HG02973 (cell line): Measurements from ENCODE around the gene MACROD1.

Source experiments
- ATAC-seq: cut with Tn5 transposase; IDR thresholded peaks from one replicate; pipeline ENCODE4 v1.9.1; 2021; ENCODE audit warnings: moderate library complexity; ENCODE audit not compliant: unreplicated experiment

Gene MACROD1

GRCh38 chr11:64003807-64004589 is 161.9 kb downstream of the MACROD1 start:
- ATAC-seq: no peak

- ATAC-seq: no peak
Measured at GRCh38 chr11:64001484-64002420, 164.2 kb downstream of the MACROD1 start.

GRCh38 chr11:64000740-64001483 is 165.0 kb downstream of the MACROD1 start:
- ATAC-seq: no peak

- no peak for ATAC-seq
Measured at GRCh38 chr11:64000026-64000739, 165.7 kb downstream of the MACROD1 start.

- no peak for ATAC-seq
Measured at GRCh38 chr11:63999349-64000025, 166.4 kb downstream of the MACROD1 start.

GRCh38 chr11:63998558-63999348 is 167.2 kb downstream of the MACROD1 start:
- no peak for ATAC-seq

GRCh38 chr11:63997801-63998337 is 168.0 kb downstream of the MACROD1 start:
- ATAC-seq: no peak

GRCh38 chr11:63997104-63997700 is 168.7 kb downstream of the MACROD1 start:
- no peak for ATAC-seq

- no peak for ATAC-seq
Measured at GRCh38 chr11:63996512-63996911, 169.4 kb downstream of the MACROD1 start.

- ATAC-seq: no peak
Measured at GRCh38 chr11:63993993-63994392, 171.9 kb downstream of the MACROD1 start.

- ATAC-seq: no peak
Measured at GRCh38 chr11:63993100-63993499, 172.8 kb downstream of the MACROD1 start.

GRCh38 chr11:63991558-63991957 is 174.4 kb downstream of the MACROD1 start:
- no peak for ATAC-seq

- ATAC-seq: no peak
Measured at GRCh38 chr11:63986932-63987513, 178.9 kb downstream of the MACROD1 start.

GRCh38 chr11:63986156-63986931 is 179.6 kb downstream of the MACROD1 start, which contains the start of gene OTUB1:
OTUB1 (plus strand) TSS chr11:63986438; CDS start chr11:63986457, 19 bp downstream.
- peak; percentile 82 for ATAC-seq

GRCh38 chr11:63985812-63986155 is 180.1 kb downstream of the MACROD1 start:
- ATAC-seq: peak; percentile 38

GRCh38 chr11:63979426-63979825 is 186.5 kb downstream of the MACROD1 start:
- ATAC-seq: no peak

GRCh38 chr11:63978551-63979239 is 187.2 kb downstream of the MACROD1 start:
- no peak for ATAC-seq
